ENCODE results near the gene CRISP2. TPM values are rescaled to one million over a fixed set of nuclear protein-coding genes. Genes with fewer than 3 reads are reported as not detected.

CRISP2 gene
- total RNA-seq, 4 donors from 2014 or later, result not detected

GRCh38 chr6:49662892-49663261 lies 50.5 kb downstream of the CRISP2 start:
- no peak for ATAC-seq
- no peak for TF ChIP-seq CTCF (IDR thresholded peaks at IDR 0.05)
- TF ChIP-seq POLR2AphosphoS5 (IDR thresholded peaks at IDR 0.05), result no peak
- no peak for TF ChIP-seq EP300 (IDR thresholded peaks at IDR 0.05)
- no peak for TF ChIP-seq POLR2A (IDR thresholded peaks at IDR 0.05)
- Histone ChIP-seq H3K36me3 (no peaks in the 10 kb centered on the region), H3K4me1 (no peaks in the 10 kb centered on the region), H3K4me3 (no peak overlapping the region), H3K27ac (no peak overlapping the region), H3K27me3 (no peaks in the 10 kb centered on the region), H3K9me3 (no peaks in the 10 kb centered on the region)
- 16 to 67% methylated on average over 1 of the region's 1 CpG for WGBS, 2 donors (ENCODE audit: low coverage in 1 of 2)

- Histone ChIP-seq H3K27ac (no peak overlapping the region), H3K4me1 (no peaks in the 10 kb centered on the region), H3K4me3 (no peak overlapping the region), H3K36me3 (no peaks in the 10 kb centered on the region), H3K27me3 (no peaks in the 10 kb centered on the region), H3K9me3 (no peaks in the 10 kb centered on the region)
- TF ChIP-seq POLR2AphosphoS5 (IDR thresholded peaks at IDR 0.05) (no peak), EP300 (IDR thresholded peaks at IDR 0.05) (no peak), CTCF (IDR thresholded peaks at IDR 0.05) (no peak), POLR2A (IDR thresholded peaks at IDR 0.05) (no peak)
- WGBS, 2 donors (ENCODE audit: low coverage in 1 of 2), result 30 to 73% methylated on average over 1 of the region's 1 CpG
- ATAC-seq, result no peak
Measured at GRCh38 chr6:49662231-49662891, 51.0 kb downstream of the CRISP2 start.

GRCh38 chr6:49653942-49654341 lies 59.4 kb downstream of the CRISP2 start:
- 83% methylated on average over 1 of the region's 1 CpG; no CpG with 5 or more reads in 1 of the 2 donors for WGBS, 2 donors (ENCODE audit: low coverage in 1 of 2)
- H3K27ac ChIP-seq, result no peak overlapping the region
- H3K36me3 ChIP-seq, result no peaks in the 10 kb centered on the region
- H3K4me3 ChIP-seq, result no peak overlapping the region
- no peaks in the 10 kb centered on the region for H3K4me1 ChIP-seq
- no peaks in the 10 kb centered on the region for H3K9me3 ChIP-seq
- ATAC-seq, result no peak
- TF ChIP-seq CTCF (IDR thresholded peaks at IDR 0.05) (no peak), EP300 (IDR thresholded peaks at IDR 0.05) (no peak), POLR2A (IDR thresholded peaks at IDR 0.05) (no peak), POLR2AphosphoS5 (IDR thresholded peaks at IDR 0.05) (no peak)
- no peaks in the 10 kb centered on the region for H3K27me3 ChIP-seq

GRCh38 chr6:49653438-49653837 lies 59.9 kb downstream of the CRISP2 start:
- no peak overlapping the region for H3K4me3 ChIP-seq
- H3K36me3 ChIP-seq, result no peaks in the 10 kb centered on the region
- no peak for ATAC-seq
- H3K27me3 ChIP-seq, result no peaks in the 10 kb centered on the region
- WGBS, 2 donors (ENCODE audit: low coverage in 1 of 2), result 73 to 92% methylated on average over 2 of the region's 2 CpGs
- no peak overlapping the region for H3K27ac ChIP-seq
- no peak for TF ChIP-seq CTCF (IDR thresholded peaks at IDR 0.05)
- TF ChIP-seq POLR2AphosphoS5 (IDR thresholded peaks at IDR 0.05), result no peak
- TF ChIP-seq POLR2A (IDR thresholded peaks at IDR 0.05), result no peak
- no peak for TF ChIP-seq EP300 (IDR thresholded peaks at IDR 0.05)
- no peaks in the 10 kb centered on the region for H3K4me1 ChIP-seq
- no peaks in the 10 kb centered on the region for H3K9me3 ChIP-seq

GRCh38 chr6:49651239-49651638 lies 62.1 kb downstream of the CRISP2 start:
- no peak overlapping the region for H3K27ac ChIP-seq
- 56% methylated on average over 2 of the region's 2 CpGs; no CpG with 5 or more reads in 1 of the 2 donors for WGBS, 2 donors (ENCODE audit: low coverage in 1 of 2)
- no peak for ATAC-seq
- TF ChIP-seq POLR2AphosphoS5 (IDR thresholded peaks at IDR 0.05) (no peak), CTCF (IDR thresholded peaks at IDR 0.05) (no peak), POLR2A (IDR thresholded peaks at IDR 0.05) (no peak), EP300 (IDR thresholded peaks at IDR 0.05) (no peak)
- H3K4me3 ChIP-seq, result no peak overlapping the region
- H3K36me3 ChIP-seq, result no peaks in the 10 kb centered on the region
- no peaks in the 10 kb centered on the region for H3K27me3 ChIP-seq
- H3K9me3 ChIP-seq, result no peaks in the 10 kb centered on the region
- H3K4me1 ChIP-seq, result no peaks in the 10 kb centered on the region

Measured in gastroesophageal sphincter (tissue), 4 donors.